ENCODE measurements around the gene DENND4C.
"Not testable (repeated sequence)": the region's sequence is repeated elsewhere in the genome, so short reads cannot be mapped to it uniquely, and the experiment has no call there.

DENND4C gene

GRCh38 chr9:19231904-19232822, 1.7 kb downstream of the DENND4C start:
- Mint-ChIP-seq H3K9me3 (no peaks in the 10 kb centered on the region), H3K4me3 (no peak overlapping the region), H3K27me3 (no peaks in the 10 kb centered on the region), H3K4me1 (peaks cover 26% of the 10 kb centered on the region), H3K27ac (ENCODE audit: low read depth) (no peak overlapping the region), H3K36me3 (ENCODE audit: insufficient read depth) (peaks cover 2% of the 10 kb centered on the region)
- DNase-seq (ENCODE audit: low spot score in 2 of 2) (no peak), ATAC-seq (replicated peaks; ENCODE audit: extremely low read depth, poor library complexity, severe bottlenecking) (no peak)

GRCh38 chr9:19232823-19233194, 2.3 kb downstream of the DENND4C start:
- no peak for ATAC-seq (replicated peaks; ENCODE audit: extremely low read depth, poor library complexity, severe bottlenecking)

DNA sequence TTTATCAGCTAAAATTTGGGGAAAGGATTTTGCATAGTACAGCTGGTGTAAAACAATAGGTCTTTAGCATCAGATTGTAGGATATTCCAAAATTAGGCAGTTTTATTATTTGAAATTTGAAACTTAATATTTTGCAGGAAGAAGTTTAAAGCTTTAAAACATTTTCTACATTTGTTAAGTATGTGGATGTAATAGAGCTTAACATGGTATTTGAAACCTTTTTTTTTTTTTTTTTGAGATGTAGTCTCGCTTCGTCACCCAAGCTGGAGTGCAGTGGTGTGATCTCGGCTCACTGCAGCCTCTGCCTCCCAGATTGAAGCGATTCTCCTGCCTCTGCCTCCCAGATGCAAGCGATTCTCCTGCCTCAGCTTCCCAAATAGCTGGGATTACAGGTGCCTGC, 2.9 kb downstream of the DENND4C start:
- H3K27ac Mint-ChIP-seq (ENCODE audit: low read depth): no peak overlapping the region
- no peak overlapping the region for H3K4me3 Mint-ChIP-seq
- no peak for ATAC-seq (replicated peaks; ENCODE audit: extremely low read depth, poor library complexity, severe bottlenecking)

More at GRCh38 chr9:19232823-19233194, 2.3 kb downstream of the DENND4C start:
- no peaks in the 10 kb centered on the region for H3K9me3 Mint-ChIP-seq
- H3K27me3 Mint-ChIP-seq: no peaks in the 10 kb centered on the region
- H3K27ac Mint-ChIP-seq (ENCODE audit: low read depth): no peak overlapping the region
- H3K36me3 Mint-ChIP-seq (ENCODE audit: insufficient read depth): peaks cover 2% of the 10 kb centered on the region
- no peak overlapping the region for H3K4me3 Mint-ChIP-seq
- no peak for DNase-seq (ENCODE audit: low spot score in 2 of 2)
- peaks cover 26% of the 10 kb centered on the region for H3K4me1 Mint-ChIP-seq

GRCh38 chr9:19239955-19240354, 9.5 kb downstream of the DENND4C start:
- H3K4me3 Mint-ChIP-seq: no peak overlapping the region
- DNase-seq (ENCODE audit: low spot score in 2 of 2): no peak
- no peak for ATAC-seq (replicated peaks; ENCODE audit: extremely low read depth, poor library complexity, severe bottlenecking)
- no peak overlapping the region for H3K27ac Mint-ChIP-seq (ENCODE audit: low read depth)
- peaks cover 45% of the 10 kb centered on the region for H3K4me1 Mint-ChIP-seq
- H3K36me3 Mint-ChIP-seq (ENCODE audit: insufficient read depth): peaks cover 4% of the 10 kb centered on the region
- H3K27me3 Mint-ChIP-seq: no peaks in the 10 kb centered on the region
- no peaks in the 10 kb centered on the region for H3K9me3 Mint-ChIP-seq

More for the DNA sequence above, 2.9 kb downstream of the DENND4C start:
- Mint-ChIP-seq H3K27me3 (no peaks in the 10 kb centered on the region), H3K9me3 (no peaks in the 10 kb centered on the region), H3K4me1 (peaks cover 26% of the 10 kb centered on the region), H3K36me3 (ENCODE audit: insufficient read depth) (peaks cover 2% of the 10 kb centered on the region)
- no peak for DNase-seq (ENCODE audit: low spot score in 2 of 2)

DNA sequence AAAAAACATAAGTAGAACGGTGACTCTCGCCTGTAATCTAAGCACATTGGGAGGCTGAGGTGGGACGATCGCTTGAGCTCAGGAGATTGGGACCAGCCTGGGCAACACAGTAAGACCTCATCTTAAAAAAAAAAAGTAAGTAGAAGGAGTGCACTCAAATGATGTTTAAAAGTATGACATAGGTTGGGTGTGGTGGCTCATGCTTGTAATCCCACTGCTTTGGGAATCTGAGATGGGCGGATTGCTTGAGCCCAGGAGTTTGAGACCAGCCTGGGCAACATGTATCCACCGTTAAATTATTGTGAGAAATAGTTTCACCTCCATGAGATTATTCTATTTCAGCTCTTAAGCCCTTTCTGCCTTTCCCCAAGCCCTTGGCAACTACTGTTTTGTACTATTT, 11.2 kb downstream of the DENND4C start:
- Mint-ChIP-seq H3K27ac (ENCODE audit: low read depth) (no peak overlapping the region), H3K36me3 (ENCODE audit: insufficient read depth) (peaks cover 6% of the 10 kb centered on the region), H3K27me3 (no peaks in the 10 kb centered on the region), H3K4me1 (peaks cover 49% of the 10 kb centered on the region), H3K4me3 (no peak overlapping the region), H3K9me3 (no peaks in the 10 kb centered on the region)
- DNase-seq (ENCODE audit: low spot score in 2 of 2) (no peak), ATAC-seq (replicated peaks; ENCODE audit: extremely low read depth, poor library complexity, severe bottlenecking) (no peak)

- DNase-seq (ENCODE audit: low spot score in 2 of 2) (no peak), ATAC-seq (replicated peaks; ENCODE audit: extremely low read depth, poor library complexity, severe bottlenecking) (no peak)
- H3K9me3 Mint-ChIP-seq: no peaks in the 10 kb centered on the region
- H3K4me1 Mint-ChIP-seq: peaks cover 64% of the 10 kb centered on the region
- H3K27me3 Mint-ChIP-seq: no peaks in the 10 kb centered on the region
- H3K27ac Mint-ChIP-seq (ENCODE audit: low read depth): peak overlapping the region; percentile 6
- H3K4me3 Mint-ChIP-seq: peak overlapping the region; percentile 3
- peaks cover 6% of the 10 kb centered on the region for H3K36me3 Mint-ChIP-seq (ENCODE audit: insufficient read depth)
These were observed 13.0 kb downstream of the DENND4C start for GRCh38 chr9:19243366-19244033.

DNA sequence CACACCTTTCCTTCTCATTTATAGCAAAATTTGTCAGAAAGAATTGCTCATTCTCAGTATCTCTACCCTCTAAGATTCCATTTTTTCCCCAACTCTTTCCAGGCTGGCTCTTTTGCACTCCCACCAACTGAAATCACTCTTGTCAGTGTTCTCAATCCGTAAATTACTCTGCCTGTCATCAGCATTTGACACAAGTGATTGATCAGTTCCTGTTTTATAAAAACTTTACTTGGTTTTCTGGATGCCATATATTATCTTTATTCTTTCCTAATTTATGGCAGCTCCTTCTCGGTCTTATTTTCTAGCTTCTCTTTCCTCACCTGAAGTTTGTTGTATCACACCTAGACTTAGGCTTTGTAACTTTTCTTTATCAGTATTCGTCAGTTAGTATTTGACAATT, 16.4 kb downstream of the DENND4C start:
- Mint-ChIP-seq H3K4me1 (peaks cover 68% of the 10 kb centered on the region), H3K9me3 (no peaks in the 10 kb centered on the region), H3K36me3 (ENCODE audit: insufficient read depth) (peaks cover 2% of the 10 kb centered on the region), H3K27me3 (no peaks in the 10 kb centered on the region), H3K4me3 (no peak overlapping the region), H3K27ac (ENCODE audit: low read depth) (no peak overlapping the region)
- ATAC-seq (replicated peaks; ENCODE audit: extremely low read depth, poor library complexity, severe bottlenecking) (no peak), DNase-seq (ENCODE audit: low spot score in 2 of 2) (no peak)

GRCh38 chr9:19247420-19247819, 16.9 kb downstream of the DENND4C start:
- Mint-ChIP-seq H3K4me1 (peaks cover 69% of the 10 kb centered on the region), H3K9me3 (no peaks in the 10 kb centered on the region), H3K36me3 (ENCODE audit: insufficient read depth) (peaks cover 2% of the 10 kb centered on the region), H3K27ac (ENCODE audit: low read depth) (peak overlapping the region; percentile 21), H3K27me3 (no peaks in the 10 kb centered on the region), H3K4me3 (no peak overlapping the region)
- ATAC-seq (replicated peaks; ENCODE audit: extremely low read depth, poor library complexity, severe bottlenecking) (no peak), DNase-seq (ENCODE audit: low spot score in 2 of 2) (no peak)

DNA sequence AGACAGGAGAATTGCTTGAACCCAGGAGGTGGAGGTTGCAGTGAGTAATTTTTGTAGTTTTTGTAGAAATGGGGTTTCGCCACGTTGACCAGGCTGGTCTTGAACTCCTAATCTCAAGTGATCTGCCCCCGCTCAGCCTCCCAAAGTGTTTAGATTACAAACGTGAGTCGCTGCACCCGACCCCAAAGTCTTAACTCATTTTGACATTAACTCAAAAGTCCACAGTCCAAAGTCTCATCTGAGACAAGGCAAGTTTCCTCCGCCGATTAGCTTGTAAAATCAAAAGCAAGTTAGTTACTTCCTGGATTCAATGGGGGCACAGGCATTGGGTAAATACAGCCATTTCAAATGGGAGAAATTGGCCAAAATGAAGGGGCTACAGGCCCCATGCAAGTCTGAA, 19.9 kb downstream of the DENND4C start:
- H3K4me3 Mint-ChIP-seq; ATAC-seq (replicated peaks; ENCODE audit: extremely low read depth, poor library complexity, severe bottlenecking); DNase-seq (ENCODE audit: low spot score in 2 of 2); H3K36me3 Mint-ChIP-seq (ENCODE audit: insufficient read depth); H3K9me3 Mint-ChIP-seq; H3K27me3 Mint-ChIP-seq; H3K27ac Mint-ChIP-seq (ENCODE audit: low read depth): not testable (repeated sequence)
- peaks cover 79% of the 10 kb centered on the region for H3K4me1 Mint-ChIP-seq

DNA sequence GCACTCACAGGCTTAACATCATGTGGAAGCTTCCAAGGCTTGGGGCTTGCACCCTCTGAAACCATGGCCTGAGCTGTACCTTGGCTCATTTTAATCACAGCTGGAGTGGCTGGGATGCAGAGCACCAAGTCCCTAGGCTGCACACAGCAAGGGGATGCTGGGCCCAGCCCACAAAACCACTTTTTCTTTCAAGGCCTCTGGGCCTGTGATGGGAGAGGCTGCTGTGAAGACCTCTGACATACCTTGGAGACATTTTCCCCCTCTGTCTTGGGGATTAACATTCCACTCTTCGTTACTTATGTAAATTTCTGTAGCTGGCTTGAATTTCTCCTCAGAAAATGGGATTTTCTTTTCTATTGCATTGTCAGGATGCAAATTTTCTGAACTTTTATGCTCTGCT, 20.7 kb downstream of the DENND4C start:
- not testable (repeated sequence) for H3K36me3 Mint-ChIP-seq (ENCODE audit: insufficient read depth); H3K27me3 Mint-ChIP-seq; ATAC-seq (replicated peaks; ENCODE audit: extremely low read depth, poor library complexity, severe bottlenecking); H3K9me3 Mint-ChIP-seq; DNase-seq (ENCODE audit: low spot score in 2 of 2)
- H3K4me3 Mint-ChIP-seq: peak overlapping the region; percentile 8
- H3K4me1 Mint-ChIP-seq: peaks cover 71% of the 10 kb centered on the region
- peak overlapping the region; percentile 1 for H3K27ac Mint-ChIP-seq (ENCODE audit: low read depth)

DNA sequence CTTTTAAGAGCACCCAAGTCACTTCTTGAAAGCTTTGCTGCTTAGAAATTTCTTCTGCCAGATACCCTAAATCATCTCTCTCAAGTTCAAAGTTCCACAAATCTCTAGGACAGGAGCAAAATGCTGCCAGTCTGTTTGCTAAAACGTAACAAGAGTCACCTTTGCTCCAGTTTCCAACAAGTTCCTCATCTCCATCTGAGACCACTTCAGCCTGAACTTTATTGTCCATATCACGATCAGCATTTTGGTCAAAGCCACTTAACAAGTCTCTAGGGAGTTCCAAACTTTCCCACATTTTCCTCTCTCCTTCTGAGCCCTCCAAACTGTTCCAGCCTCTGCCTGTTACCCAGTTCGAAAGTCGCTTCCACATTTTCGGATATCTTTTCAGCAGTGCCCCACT, 21.1 kb downstream of the DENND4C start:
- not testable (repeated sequence) for ATAC-seq (replicated peaks; ENCODE audit: extremely low read depth, poor library complexity, severe bottlenecking); H3K9me3 Mint-ChIP-seq; H3K36me3 Mint-ChIP-seq (ENCODE audit: insufficient read depth); H3K27me3 Mint-ChIP-seq; DNase-seq (ENCODE audit: low spot score in 2 of 2); H3K4me3 Mint-ChIP-seq
- H3K4me1 Mint-ChIP-seq: peaks cover 67% of the 10 kb centered on the region
- H3K27ac Mint-ChIP-seq (ENCODE audit: low read depth): peak overlapping the region; percentile 1

- DNase-seq (ENCODE audit: low spot score in 2 of 2): no peak
- no peak for ATAC-seq (replicated peaks; ENCODE audit: extremely low read depth, poor library complexity, severe bottlenecking)
- no peak overlapping the region for H3K4me3 Mint-ChIP-seq
- peak overlapping the region; percentile 32 for H3K27ac Mint-ChIP-seq (ENCODE audit: low read depth)
- no peaks in the 10 kb centered on the region for H3K27me3 Mint-ChIP-seq
- peaks cover 65% of the 10 kb centered on the region for H3K4me1 Mint-ChIP-seq
- no peaks in the 10 kb centered on the region for H3K36me3 Mint-ChIP-seq (ENCODE audit: insufficient read depth)
- no peaks in the 10 kb centered on the region for H3K9me3 Mint-ChIP-seq
These were observed 21.8 kb downstream of the DENND4C start for GRCh38 chr9:19252174-19252884.

All from central memory CD8-positive, alpha-beta T cell (primary cell).